Activated T-helper 17 cell treated with anti-CD3 and anti-CD28 coated beads, Interleukin-2, amount 50 U/mL, for 72 hours (primary cell): ENCODE measurements around the gene CPM. TPM values are rescaled to one million over a fixed set of nuclear protein-coding genes. Genes with fewer than 3 reads are reported as not detected.
"Not testable (repeated sequence)": the region's sequence is repeated elsewhere in the genome, so short reads cannot be mapped to it uniquely, and the experiment has no call there.

Source experiments
- ATAC-seq: fragments of 150-1000 bp; cut with Tn5 transposase; replicated peaks from 2 replicates; pipeline ENCODE4 v1.10.0; 2021; ENCODE audit warnings: mild to moderate bottlenecking, moderate library complexity
- H3K27ac Mint-ChIP-seq: one replicate; pipeline ENCODE4 v1.8.0; 2022; ENCODE audit warnings: mixed read lengths
- H3K27me3 Mint-ChIP-seq: one replicate; pipeline ENCODE4 v1.8.0; 2022; ENCODE audit warnings: mixed read lengths
- H3K36me3 Mint-ChIP-seq: one replicate; pipeline ENCODE4 v1.8.0; 2022; ENCODE audit warnings: low read depth, mild to moderate bottlenecking, mixed read lengths
- H3K4me1 Mint-ChIP-seq: one replicate; pipeline ENCODE4 v1.8.0; 2022; ENCODE audit warnings: mixed read lengths
- H3K4me3 Mint-ChIP-seq: one replicate; pipeline ENCODE4 v1.8.0; 2022; ENCODE audit warnings: mild to moderate bottlenecking, mixed read lengths
- H3K9me3 Mint-ChIP-seq: one replicate; pipeline ENCODE4 v1.8.0; 2022; ENCODE audit warnings: mixed read lengths
- total RNA-seq, 2 donors: library from RNA; stranded (reverse); gene quantifications; one replicate each; pipeline ENCODE4 v1.2.3, GENCODE V29; 2022

CPM gene
- total RNA-seq, 2 donors from 2014 or later, result 3.6 to 6.3 TPM

DNA sequence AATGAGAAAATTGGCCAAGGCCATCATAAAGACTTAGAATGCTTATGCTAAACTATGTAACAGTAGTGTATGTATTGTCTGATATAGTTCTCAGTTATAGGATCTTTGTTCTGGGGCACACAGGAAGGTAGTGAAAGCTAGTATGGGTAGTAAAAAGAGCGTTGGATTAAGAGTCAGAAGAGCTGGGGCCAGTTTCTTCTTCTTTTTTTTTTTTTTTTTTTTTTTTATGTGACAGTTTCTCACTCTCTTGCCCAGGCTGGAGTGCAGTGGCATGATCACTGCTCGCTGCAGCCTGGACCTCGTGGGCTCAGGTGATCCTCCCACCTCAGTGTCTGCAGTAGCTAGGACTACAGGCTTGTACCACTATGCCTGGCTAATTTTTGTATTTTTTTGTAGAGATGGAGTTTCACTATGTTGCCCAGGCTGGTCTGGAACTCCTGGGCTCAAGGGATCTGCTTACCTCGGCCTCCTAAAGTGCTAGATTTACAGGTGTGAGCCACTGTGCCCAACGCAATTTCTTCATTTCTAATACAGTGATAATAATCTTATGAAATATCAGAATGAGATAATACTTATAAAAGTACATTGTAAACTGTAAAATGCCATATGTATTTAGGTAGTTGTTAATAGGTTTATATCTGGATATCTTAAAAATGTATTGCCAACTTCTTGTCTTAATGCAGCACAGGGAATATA is 117.6 kb downstream of the CPM start:
- peak overlapping the region; percentile 33 for H3K4me3 Mint-ChIP-seq
- peaks cover 23% of the 10 kb centered on the region for H3K4me1 Mint-ChIP-seq
- H3K27me3 Mint-ChIP-seq, result no peaks in the 10 kb centered on the region
- no peaks in the 10 kb centered on the region for H3K9me3 Mint-ChIP-seq
- peaks cover 91% of the 10 kb centered on the region for H3K36me3 Mint-ChIP-seq
- peak overlapping the region; percentile 5 for H3K27ac Mint-ChIP-seq
- ATAC-seq, result peak; percentile 7

GRCh38 chr12:68814490-68815231 is 118.3 kb downstream of the CPM start:
- Mint-ChIP-seq H3K4me3 (peak overlapping the region; percentile 45), H3K9me3 (no peaks in the 10 kb centered on the region), H3K27me3 (no peaks in the 10 kb centered on the region), H3K4me1 (peaks cover 23% of the 10 kb centered on the region), H3K36me3 (peaks cover 91% of the 10 kb centered on the region), H3K27ac (peak overlapping the region; percentile 5)
- no peak for ATAC-seq

DNA sequence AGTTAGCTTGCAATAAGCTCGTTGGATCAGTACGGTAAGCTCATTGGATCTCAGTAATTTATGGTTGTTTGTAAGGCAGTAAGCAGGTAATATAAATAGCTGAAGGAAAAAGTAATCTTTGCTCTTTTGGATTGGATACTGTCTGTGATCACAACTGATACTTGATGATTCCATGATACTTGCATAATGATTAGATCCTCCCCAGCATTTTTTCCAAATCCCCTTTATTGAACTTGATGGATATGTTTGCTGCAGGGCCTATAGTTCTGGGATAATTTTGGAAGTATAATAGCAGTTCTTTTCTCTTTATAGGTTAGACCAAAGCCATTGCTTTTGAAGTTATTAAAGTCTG is 119.8 kb downstream of the CPM start:
- H3K4me3 Mint-ChIP-seq, result peak overlapping the region; percentile 95
- H3K4me1 Mint-ChIP-seq, result peaks cover 23% of the 10 kb centered on the region
- H3K27me3 Mint-ChIP-seq, result no peaks in the 10 kb centered on the region
- H3K36me3 Mint-ChIP-seq, result peaks cover 93% of the 10 kb centered on the region
- no peak overlapping the region for H3K27ac Mint-ChIP-seq
- ATAC-seq, result no peak
- H3K9me3 Mint-ChIP-seq, result no peaks in the 10 kb centered on the region

- H3K9me3 Mint-ChIP-seq, result no peaks in the 10 kb centered on the region
- H3K4me3 Mint-ChIP-seq, result peak overlapping the region; percentile 95
- no peak for ATAC-seq
- H3K4me1 Mint-ChIP-seq, result peaks cover 23% of the 10 kb centered on the region
- H3K27ac Mint-ChIP-seq, result peak overlapping the region; percentile 22
- H3K36me3 Mint-ChIP-seq, result peaks cover 98% of the 10 kb centered on the region
- H3K27me3 Mint-ChIP-seq, result no peaks in the 10 kb centered on the region
These were observed 120.3 kb downstream of the CPM start for GRCh38 chr12:68812553-68813241.

GRCh38 chr12:68811573-68811972 is 121.4 kb downstream of the CPM start:
- not testable (repeated sequence) for ATAC-seq, H3K9me3 Mint-ChIP-seq, H3K27me3 Mint-ChIP-seq
- Mint-ChIP-seq H3K36me3 (peaks cover 93% of the 10 kb centered on the region), H3K27ac (peak overlapping the region; percentile 81), H3K4me3 (peak overlapping the region; percentile 95), H3K4me1 (peaks cover 20% of the 10 kb centered on the region)

- not testable (repeated sequence) for ATAC-seq, H3K9me3 Mint-ChIP-seq, H3K27me3 Mint-ChIP-seq
- H3K4me1 Mint-ChIP-seq, result peaks cover 11% of the 10 kb centered on the region
- peak overlapping the region; percentile 95 for H3K4me3 Mint-ChIP-seq
- H3K36me3 Mint-ChIP-seq, result peaks cover 77% of the 10 kb centered on the region
- H3K27ac Mint-ChIP-seq, result peak overlapping the region; percentile 100
These were observed 123.0 kb downstream of the CPM start for GRCh38 chr12:68810027-68810389.

DNA sequence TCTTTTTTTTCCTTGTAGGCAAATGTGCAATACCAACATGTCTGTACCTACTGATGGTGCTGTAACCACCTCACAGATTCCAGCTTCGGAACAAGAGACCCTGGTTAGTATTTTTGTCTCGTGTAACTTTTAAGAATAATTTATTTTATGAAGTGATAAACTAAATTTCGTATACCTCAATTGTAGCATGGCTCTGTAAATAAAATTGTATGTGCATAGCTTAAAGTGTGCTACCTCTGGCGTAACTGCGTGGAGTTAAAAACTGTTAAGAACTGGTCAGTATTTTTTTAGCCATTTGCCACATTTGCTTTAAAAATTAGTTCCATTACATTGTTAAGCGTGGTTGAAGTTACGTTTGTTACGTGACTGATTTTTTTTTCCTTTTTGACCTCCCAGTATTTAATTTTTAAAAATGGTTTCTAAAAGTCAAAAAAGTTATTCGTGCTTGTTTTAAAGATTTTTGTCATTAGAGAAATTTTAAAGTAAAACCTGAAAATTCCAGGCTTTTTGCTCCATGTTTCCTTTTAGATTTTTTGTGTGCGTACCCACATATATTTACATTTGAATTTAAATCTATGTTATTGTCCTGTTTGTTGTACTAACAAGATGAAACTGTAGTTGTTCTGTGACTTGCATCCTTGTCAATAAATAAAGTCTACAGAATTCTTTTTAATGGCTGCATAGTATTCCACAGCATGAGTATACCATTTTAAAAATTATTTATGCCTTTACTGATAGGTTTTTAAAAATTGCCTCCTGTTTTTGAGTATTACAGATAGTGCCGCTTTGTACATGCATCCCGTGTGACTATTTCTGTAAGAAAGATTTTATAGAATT is 123.6 kb downstream of the CPM start:
- ATAC-seq, result peak; percentile 0
- peaks cover 9% of the 10 kb centered on the region for H3K4me1 Mint-ChIP-seq
- peaks cover 71% of the 10 kb centered on the region for H3K36me3 Mint-ChIP-seq
- peak overlapping the region; percentile 95 for H3K4me3 Mint-ChIP-seq
- H3K27ac Mint-ChIP-seq, result peak overlapping the region; percentile 100
- H3K27me3 Mint-ChIP-seq, result no peaks in the 10 kb centered on the region
- H3K9me3 Mint-ChIP-seq, result no peaks in the 10 kb centered on the region

GRCh38 chr12:68808388-68809189 is 124.4 kb downstream of the CPM start:
- peak; percentile 70 for ATAC-seq
- H3K4me3 Mint-ChIP-seq, result peak overlapping the region; percentile 95
- no peaks in the 10 kb centered on the region for H3K9me3 Mint-ChIP-seq
- peak overlapping the region; percentile 100 for H3K27ac Mint-ChIP-seq
- H3K27me3 Mint-ChIP-seq, result no peaks in the 10 kb centered on the region
- H3K36me3 Mint-ChIP-seq, result peaks cover 63% of the 10 kb centered on the region
- H3K4me1 Mint-ChIP-seq, result peaks cover 9% of the 10 kb centered on the region

DNA sequence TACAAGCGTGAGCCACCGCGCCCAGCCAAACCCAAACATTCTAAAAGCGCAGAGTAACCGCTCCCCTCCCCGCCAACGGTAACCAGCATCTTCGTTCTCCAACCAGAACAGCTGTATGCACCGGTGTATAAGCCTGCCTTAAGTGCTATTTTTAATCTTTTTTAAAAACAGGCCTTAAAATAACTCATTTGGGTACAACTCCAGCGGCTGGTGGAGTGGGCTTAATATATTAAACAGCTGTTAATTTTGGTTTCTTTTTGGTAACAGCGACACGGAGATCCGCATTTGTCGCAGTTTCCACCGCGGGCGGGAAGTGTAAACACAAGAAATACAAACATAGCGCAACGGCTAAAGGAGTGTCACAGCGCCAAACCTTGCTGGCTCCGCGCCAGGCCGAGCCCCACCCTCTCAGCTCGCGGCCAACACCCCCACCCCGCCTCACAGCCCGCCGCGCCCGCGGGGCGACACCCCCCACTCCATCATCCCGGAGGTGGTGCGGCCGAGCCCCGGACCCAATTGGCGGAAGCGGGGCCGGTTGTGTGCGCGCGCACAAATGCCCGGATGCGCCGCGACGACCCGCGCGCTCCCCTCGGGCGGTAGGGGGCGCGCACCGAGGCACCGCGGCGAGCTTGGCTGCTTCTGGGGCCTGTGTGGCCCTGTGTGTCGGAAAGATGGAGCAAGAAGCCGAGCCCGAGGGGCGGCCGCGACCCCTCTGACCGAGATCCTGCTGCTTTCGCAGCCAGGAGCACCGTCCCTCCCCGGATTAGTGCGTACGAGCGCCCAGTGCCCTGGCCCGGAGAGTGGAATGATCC is 125.2 kb downstream of the CPM start, which contains the start of gene MDM2:
TSS of gene MDM2 (plus strand) at position 602 of the 812 bp plus-strand sequence. CDS start 301 bp downstream, outside the sequence.
- H3K4me3 Mint-ChIP-seq, result peak within 1 kb of the TSS; percentile 95
- ATAC-seq, result peak; percentile 84
- H3K36me3 Mint-ChIP-seq, result peaks cover 55% of the 10 kb centered on the region
- peak within 1 kb of the TSS; percentile 100 for H3K27ac Mint-ChIP-seq
- H3K9me3 Mint-ChIP-seq, result no peaks in the 10 kb centered on the region
- H3K27me3 Mint-ChIP-seq, result no peaks in the 10 kb centered on the region
- H3K4me1 Mint-ChIP-seq, result peaks cover 3% of the 10 kb centered on the region

GRCh38 chr12:68807274-68807575 is 125.7 kb downstream of the CPM start:
- H3K27me3 Mint-ChIP-seq, ATAC-seq, H3K9me3 Mint-ChIP-seq, H3K4me1 Mint-ChIP-seq: not testable (repeated sequence)
- H3K36me3 Mint-ChIP-seq, result peaks cover 50% of the 10 kb centered on the region
- peak overlapping the region; percentile 100 for H3K27ac Mint-ChIP-seq
- H3K4me3 Mint-ChIP-seq, result peak overlapping the region; percentile 95

DNA sequence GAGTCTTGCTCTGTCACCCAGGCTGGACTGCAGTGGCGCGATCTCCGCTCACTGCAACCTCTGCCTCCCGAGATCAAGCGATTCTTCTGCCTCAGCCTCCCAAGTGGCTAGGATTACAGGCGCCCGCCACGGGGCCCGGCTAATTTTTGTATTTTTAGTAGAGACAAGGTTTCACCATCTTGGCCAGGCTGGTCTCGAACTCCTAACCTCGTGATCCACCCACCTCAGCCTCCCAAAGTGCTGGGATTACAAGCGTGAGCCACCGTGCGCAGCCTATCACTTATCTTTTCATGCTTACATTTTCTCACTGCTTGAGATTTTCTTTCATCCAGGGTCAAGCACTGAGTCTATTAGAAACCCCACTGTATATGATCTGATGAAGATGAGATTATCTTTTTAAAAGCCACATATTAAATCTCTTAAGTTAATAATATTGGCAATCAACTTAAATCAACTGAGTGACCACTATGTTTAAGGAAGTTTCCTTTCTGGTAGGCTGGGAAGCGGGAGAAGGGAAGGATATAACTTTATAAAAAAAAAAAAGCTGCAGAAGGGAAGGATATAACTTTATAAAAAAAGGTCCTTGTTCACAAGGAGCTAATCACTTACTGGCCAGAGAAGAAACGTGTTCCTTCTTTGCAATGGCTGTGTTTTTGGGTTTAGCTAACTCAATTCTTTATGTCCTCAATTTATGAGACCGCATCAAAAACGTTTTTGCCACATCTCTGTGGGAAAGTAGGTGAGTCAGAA is 126.3 kb downstream of the CPM start:
- ATAC-seq, result no peak
- no peaks in the 10 kb centered on the region for H3K9me3 Mint-ChIP-seq
- H3K4me1 Mint-ChIP-seq, result no peaks in the 10 kb centered on the region
- H3K4me3 Mint-ChIP-seq, result peak overlapping the region; percentile 95
- H3K27me3 Mint-ChIP-seq, result no peaks in the 10 kb centered on the region
- H3K27ac Mint-ChIP-seq, result peak overlapping the region; percentile 100
- H3K36me3 Mint-ChIP-seq, result peaks cover 44% of the 10 kb centered on the region

GRCh38 chr12:68805592-68806120 is 127.3 kb downstream of the CPM start:
- ATAC-seq, result no peak
- Mint-ChIP-seq H3K4me1 (no peaks in the 10 kb centered on the region), H3K9me3 (no peaks in the 10 kb centered on the region), H3K36me3 (peaks cover 34% of the 10 kb centered on the region), H3K27ac (no peak overlapping the region), H3K27me3 (no peaks in the 10 kb centered on the region), H3K4me3 (no peak overlapping the region)
